ENCODE data around the gene MAST4.

The MAST4 gene

DNA sequence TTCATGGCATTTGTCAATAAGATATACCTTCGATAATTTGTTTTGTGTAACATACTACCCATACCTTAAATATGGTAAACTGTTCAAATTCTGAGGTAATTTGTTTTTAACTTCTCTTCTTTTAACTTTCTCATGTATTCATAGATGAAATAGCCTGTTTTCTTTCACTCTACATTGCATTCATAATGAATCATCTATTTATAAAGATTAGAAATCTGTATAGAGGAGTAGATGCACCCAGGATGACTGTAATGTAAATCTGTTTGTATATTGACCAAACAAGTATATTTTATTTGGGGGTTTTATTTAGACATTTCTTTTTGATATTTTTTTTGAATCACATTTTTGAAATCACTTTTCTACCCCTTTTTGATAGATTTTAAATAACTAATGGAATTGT is 455.8 kb downstream of the MAST4 start:
- no peaks in the 10 kb centered on the region for H3K27me3 ChIP-seq (ENCODE audit: insufficient read depth, poor library complexity, severe bottlenecking)
- TF ChIP-seq, protein P1, sequence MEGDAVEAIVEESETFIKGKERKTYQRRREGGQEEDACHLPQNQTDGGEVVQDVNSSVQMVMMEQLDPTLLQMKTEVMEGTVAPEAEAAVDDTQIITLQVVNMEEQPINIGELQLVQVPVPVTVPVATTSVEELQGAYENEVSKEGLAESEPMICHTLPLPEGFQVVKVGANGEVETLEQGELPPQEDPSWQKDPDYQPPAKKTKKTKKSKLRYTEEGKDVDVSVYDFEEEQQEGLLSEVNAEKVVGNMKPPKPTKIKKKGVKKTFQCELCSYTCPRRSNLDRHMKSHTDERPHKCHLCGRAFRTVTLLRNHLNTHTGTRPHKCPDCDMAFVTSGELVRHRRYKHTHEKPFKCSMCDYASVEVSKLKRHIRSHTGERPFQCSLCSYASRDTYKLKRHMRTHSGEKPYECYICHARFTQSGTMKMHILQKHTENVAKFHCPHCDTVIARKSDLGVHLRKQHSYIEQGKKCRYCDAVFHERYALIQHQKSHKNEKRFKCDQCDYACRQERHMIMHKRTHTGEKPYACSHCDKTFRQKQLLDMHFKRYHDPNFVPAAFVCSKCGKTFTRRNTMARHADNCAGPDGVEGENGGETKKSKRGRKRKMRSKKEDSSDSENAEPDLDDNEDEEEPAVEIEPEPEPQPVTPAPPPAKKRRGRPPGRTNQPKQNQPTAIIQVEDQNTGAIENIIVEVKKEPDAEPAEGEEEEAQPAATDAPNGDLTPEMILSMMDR (IDR thresholded peaks at IDR 0.05; ENCODE audit: insufficient read depth, low read length) = no peak
- TF ChIP-seq POLR2AphosphoS5 (IDR thresholded peaks at IDR 0.05; ENCODE audit: low read depth) = no peak
- TF ChIP-seq, protein P2, sequence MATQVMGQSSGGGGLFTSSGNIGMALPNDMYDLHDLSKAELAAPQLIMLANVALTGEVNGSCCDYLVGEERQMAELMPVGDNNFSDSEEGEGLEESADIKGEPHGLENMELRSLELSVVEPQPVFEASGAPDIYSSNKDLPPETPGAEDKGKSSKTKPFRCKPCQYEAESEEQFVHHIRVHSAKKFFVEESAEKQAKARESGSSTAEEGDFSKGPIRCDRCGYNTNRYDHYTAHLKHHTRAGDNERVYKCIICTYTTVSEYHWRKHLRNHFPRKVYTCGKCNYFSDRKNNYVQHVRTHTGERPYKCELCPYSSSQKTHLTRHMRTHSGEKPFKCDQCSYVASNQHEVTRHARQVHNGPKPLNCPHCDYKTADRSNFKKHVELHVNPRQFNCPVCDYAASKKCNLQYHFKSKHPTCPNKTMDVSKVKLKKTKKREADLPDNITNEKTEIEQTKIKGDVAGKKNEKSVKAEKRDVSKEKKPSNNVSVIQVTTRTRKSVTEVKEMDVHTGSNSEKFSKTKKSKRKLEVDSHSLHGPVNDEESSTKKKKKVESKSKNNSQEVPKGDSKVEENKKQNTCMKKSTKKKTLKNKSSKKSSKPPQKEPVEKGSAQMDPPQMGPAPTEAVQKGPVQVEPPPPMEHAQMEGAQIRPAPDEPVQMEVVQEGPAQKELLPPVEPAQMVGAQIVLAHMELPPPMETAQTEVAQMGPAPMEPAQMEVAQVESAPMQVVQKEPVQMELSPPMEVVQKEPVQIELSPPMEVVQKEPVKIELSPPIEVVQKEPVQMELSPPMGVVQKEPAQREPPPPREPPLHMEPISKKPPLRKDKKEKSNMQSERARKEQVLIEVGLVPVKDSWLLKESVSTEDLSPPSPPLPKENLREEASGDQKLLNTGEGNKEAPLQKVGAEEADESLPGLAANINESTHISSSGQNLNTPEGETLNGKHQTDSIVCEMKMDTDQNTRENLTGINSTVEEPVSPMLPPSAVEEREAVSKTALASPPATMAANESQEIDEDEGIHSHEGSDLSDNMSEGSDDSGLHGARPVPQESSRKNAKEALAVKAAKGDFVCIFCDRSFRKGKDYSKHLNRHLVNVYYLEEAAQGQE (IDR thresholded peaks at IDR 0.05; ENCODE audit: insufficient replicate concordance, low read depth) = no peak
- no peak for TF ChIP-seq GABPA (IDR thresholded peaks at IDR 0.05; ENCODE audit: low read depth)
- TF ChIP-seq SPI1 (IDR thresholded peaks at IDR 0.05; ENCODE audit: borderline replicate concordance, low read depth) = no peak
- no peak for DNase-seq (ENCODE audit: low read depth in 1 of 2, low spot score in 1 of 2)
- no peak overlapping the region for H3K4me3 ChIP-seq (replicated peaks; ENCODE audit: insufficient read depth, low read length)
- H3K27ac ChIP-seq (replicated peaks) = no peak overlapping the region

DNA sequence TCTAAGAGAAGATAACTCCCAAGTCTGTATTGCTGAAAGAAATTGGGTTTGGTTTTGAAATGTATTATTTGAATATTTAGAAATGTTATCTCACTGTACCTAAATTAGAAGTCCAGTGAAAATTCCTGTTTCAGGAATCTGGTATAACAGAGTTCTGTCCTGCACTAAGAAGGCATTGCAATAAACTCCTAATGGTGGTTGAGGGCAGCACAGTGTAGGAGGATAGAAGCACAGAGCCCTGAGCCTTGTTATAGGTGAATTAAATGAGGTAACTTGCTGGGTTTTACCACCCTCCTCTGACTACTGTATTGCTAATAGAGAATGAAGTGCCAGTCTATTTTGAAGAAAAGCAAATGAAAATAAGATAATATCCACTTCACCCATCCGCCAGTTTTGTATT is 457.0 kb downstream of the MAST4 start:
- Histone ChIP-seq H3K4me3 (replicated peaks; ENCODE audit: insufficient read depth, low read length) (no peak overlapping the region), H3K27me3 (ENCODE audit: insufficient read depth, poor library complexity, severe bottlenecking) (no peaks in the 10 kb centered on the region), H3K27ac (replicated peaks) (no peak overlapping the region)
- DNase-seq (ENCODE audit: low read depth in 1 of 2, low spot score in 1 of 2) = no peak
- TF ChIP-seq, protein P1 (IDR thresholded peaks at IDR 0.05; ENCODE audit: insufficient read depth, low read length) = no peak
- no peak for TF ChIP-seq POLR2AphosphoS5 (IDR thresholded peaks at IDR 0.05; ENCODE audit: low read depth)
- no peak for TF ChIP-seq SPI1 (IDR thresholded peaks at IDR 0.05; ENCODE audit: borderline replicate concordance, low read depth)
- TF ChIP-seq GABPA (IDR thresholded peaks at IDR 0.05; ENCODE audit: low read depth) = no peak
- TF ChIP-seq, protein P2 (IDR thresholded peaks at IDR 0.05; ENCODE audit: insufficient replicate concordance, low read depth) = no peak

DNA sequence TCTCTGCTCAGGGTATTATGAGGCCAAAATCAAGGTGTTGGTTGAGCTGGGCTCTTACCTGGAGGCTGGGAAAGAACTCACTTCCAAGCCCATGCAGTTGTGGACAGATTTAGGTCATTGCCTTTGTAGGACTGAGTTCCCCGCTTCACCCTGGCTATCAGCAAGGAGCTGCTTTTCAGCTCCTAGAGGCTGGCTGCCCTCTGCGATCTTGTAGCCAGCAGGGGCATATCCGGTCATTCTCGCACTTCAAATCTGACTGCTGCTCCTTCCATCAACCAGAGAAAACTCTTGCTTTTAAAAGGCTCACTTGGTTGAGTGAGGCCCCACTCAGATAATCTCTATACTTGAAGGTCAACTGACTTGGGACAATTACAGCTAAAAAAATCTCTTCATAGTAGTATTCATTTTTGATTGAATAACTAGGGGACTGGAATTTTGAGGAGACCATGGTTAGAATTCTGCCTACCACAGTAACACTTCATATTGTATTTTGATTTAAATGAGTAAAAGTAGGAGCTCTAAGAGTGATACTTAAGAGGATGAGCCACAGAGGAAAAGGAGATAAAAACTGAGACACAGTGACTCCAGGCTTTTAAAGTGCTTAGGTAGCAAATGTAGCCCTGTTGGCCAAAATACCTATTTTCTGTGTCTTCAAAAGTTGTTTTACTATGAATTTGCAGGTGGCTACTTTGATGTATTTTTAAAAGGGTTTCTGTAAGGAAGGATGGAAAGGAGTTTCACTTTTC is 463.0 kb downstream of the MAST4 start:
- no peak overlapping the region for H3K27ac ChIP-seq (replicated peaks)
- no peaks in the 10 kb centered on the region for H3K27me3 ChIP-seq (ENCODE audit: insufficient read depth, poor library complexity, severe bottlenecking)
- H3K4me3 ChIP-seq (replicated peaks; ENCODE audit: insufficient read depth, low read length) = no peak overlapping the region
- TF ChIP-seq, protein P2 (IDR thresholded peaks at IDR 0.05; ENCODE audit: insufficient replicate concordance, low read depth) = no peak
- TF ChIP-seq, protein P1 (IDR thresholded peaks at IDR 0.05; ENCODE audit: insufficient read depth, low read length) = no peak
- TF ChIP-seq POLR2AphosphoS5 (IDR thresholded peaks at IDR 0.05; ENCODE audit: low read depth) (no peak), SPI1 (IDR thresholded peaks at IDR 0.05; ENCODE audit: borderline replicate concordance, low read depth) (no peak), GABPA (IDR thresholded peaks at IDR 0.05; ENCODE audit: low read depth) (no peak)
- no peak for DNase-seq (ENCODE audit: low read depth in 1 of 2, low spot score in 1 of 2)
